SW480 (cell line): ENCODE data around the gene TSPYL1.

Source experiments
- DNase-seq: peaks from one replicate; pipeline ENCODE4 v3.0.0-alpha.2; 2016; ENCODE audit warnings: low spot score

TSPYL1 gene

GRCh38 chr6:116256694-116257093, 23.0 kb downstream of the TSPYL1 start:
- no peak for DNase-seq

- DNase-seq = no peak
Measured at GRCh38 chr6:116255246-116255800, 24.4 kb downstream of the TSPYL1 start.

GRCh38 chr6:116254297-116255056, 25.3 kb downstream of the TSPYL1 start:
- no peak for DNase-seq

GRCh38 chr6:116253505-116254296, 26.0 kb downstream of the TSPYL1 start, which contains the start of gene TSPYL4:
Gene TSPYL4, minus strand, starts transcription at chr6:116254075. Its CDS starts 67 bp downstream, at chr6:116254008.
- DNase-seq = peak; percentile 89

- DNase-seq = no peak
Measured at GRCh38 chr6:116253188-116253504, 26.6 kb downstream of the TSPYL1 start.

- DNase-seq = no peak
Measured at GRCh38 chr6:116251568-116252384, 28.0 kb downstream of the TSPYL1 start.

- DNase-seq = no peak
Measured at GRCh38 chr6:116248577-116248976, 31.2 kb downstream of the TSPYL1 start.

GRCh38 chr6:116247285-116247684, 32.4 kb downstream of the TSPYL1 start:
- DNase-seq = no peak

- DNase-seq = no peak
Measured at GRCh38 chr6:116246089-116246488, 33.6 kb downstream of the TSPYL1 start.

- DNase-seq = no peak
Measured at GRCh38 chr6:116244284-116244683, 35.4 kb downstream of the TSPYL1 start.

GRCh38 chr6:116239856-116240255, 39.9 kb downstream of the TSPYL1 start:
- no peak for DNase-seq

- no peak for DNase-seq
Measured at GRCh38 chr6:116239256-116239655, 40.5 kb downstream of the TSPYL1 start.

GRCh38 chr6:116238083-116238482, 41.6 kb downstream of the TSPYL1 start:
- no peak for DNase-seq

- DNase-seq = no peak
Measured at GRCh38 chr6:116234689-116235088, 45.0 kb downstream of the TSPYL1 start.

- DNase-seq = no peak
Measured at GRCh38 chr6:116229287-116229913, 50.3 kb downstream of the TSPYL1 start.
